A673 (cell line): ENCODE measurements around the gene FAM168A. TPM values are rescaled to one million over a fixed set of nuclear protein-coding genes. Genes with fewer than 3 reads are reported as not detected.
"Not testable (repeated sequence)": the region's sequence is repeated elsewhere in the genome, so short reads cannot be mapped to it uniquely, and the experiment has no call there.

Experiments used
- BruUV-seq: library from RNA; stranded (reverse); fragments of 400-500 nt; replicated peaks from 2 replicates; lab custom pipeline; 2021; lab: Mats Ljungman, UMichigan
- CTCF ChIA-PET: fragments of 300-600 bp; sonication (Branson Sonifier 250); formaldehyde crosslinking; loops from one replicate; lab custom pipeline; 2022; ENCODE audit warnings: antibody characterized with exemption; lab: Charles Lee
- POLR2A ChIA-PET: fragments of 300-600 bp; sonication (Branson Sonifier 250); formaldehyde crosslinking; loops from one replicate; lab custom pipeline; 2022; ENCODE audit warnings: antibody characterized with exemption; ENCODE audit not compliant: low non-redundant PET; lab: Charles Lee
- DNase-seq: peaks from one replicate; pipeline ENCODE4 v3.0.0-alpha.2; 2015; ENCODE audit warnings: low spot score
- H3K27ac ChIP-seq: fragments of 200-600 bp; sonication (generic); 2 replicates; pipeline ENCODE4 v1.5.1; 2016; ENCODE audit warnings: mixed run types, low read depth, mild to moderate bottlenecking, mixed read lengths, antibody characterized with exemption, low read length; ENCODE audit not compliant: poor library complexity, severe bottlenecking
- H3K27me3 ChIP-seq: fragments of 200-600 bp; sonication (generic); replicated peaks from 2 replicates; pipeline ENCODE4 v1.6.1; 2017; ENCODE audit warnings: mixed run types, low read depth, mild to moderate bottlenecking, mixed read lengths, antibody characterized with exemption, low read length; ENCODE audit not compliant: insufficient read depth, poor library complexity
- H3K36me3 ChIP-seq: fragments of 200-600 bp; sonication (generic); 2 replicates; pipeline ENCODE4 v1.6.1; 2016; ENCODE audit warnings: mixed run types, mild to moderate bottlenecking, mixed read lengths, antibody characterized with exemption, low read length; ENCODE audit not compliant: insufficient read depth, poor library complexity, severe bottlenecking
- H3K4me1 ChIP-seq: fragments of 200-600 bp; sonication (generic); 2 replicates; pipeline ENCODE4 v1.6.1; 2017; ENCODE audit warnings: mixed run types, mild to moderate bottlenecking, mixed read lengths, antibody characterized with exemption, low read length; ENCODE audit not compliant: insufficient read depth, poor library complexity, severe bottlenecking
- H3K4me3 ChIP-seq: fragments of 200-600 bp; sonication (generic); 2 replicates; pipeline ENCODE4 v1.5.1; 2016; ENCODE audit warnings: low read depth, mixed run types, mild to moderate bottlenecking, mixed read lengths, low read length; ENCODE audit not compliant: poor library complexity, severe bottlenecking
- H3K9me3 ChIP-seq: fragments of 200-600 bp; sonication (generic); 2 replicates; pipeline ENCODE4 v1.6.1; 2016; ENCODE audit warnings: mixed run types, low read depth, mild to moderate bottlenecking, mixed read lengths, antibody characterized with exemption, low read length; ENCODE audit not compliant: poor library complexity, severe bottlenecking
- EZH2 ChIP-seq: fragments of 200-600 bp; sonication (generic); IDR thresholded peaks from 2 replicates; pipeline ENCODE4 v1.6.1; 2017; ENCODE audit warnings: borderline replicate concordance, low read depth, mild to moderate bottlenecking, mixed read lengths, antibody characterized with exemption, low read length; ENCODE audit not compliant: poor library complexity, severe bottlenecking
- intact Hi-C: fragments of 100-400 bp; cut with micrococcal nuclease; formaldehyde crosslinking; loops from one replicate; pipeline ENCODE4 v1.10.0; 2022; ENCODE audit not compliant: unreplicated experiment
- total RNA-seq: library from RNA; stranded (reverse); gene quantifications from 2 replicates; pipeline ENCODE4 v1.2.3, GENCODE V29; 2021
- TF ChIP-seq, protein P1 (sequence below): fragments of 300-800, 200-600 bp; sonication (generic); conservative IDR thresholded peaks from 2 replicates; pipeline ENCODE4 v1.5.1; 2017; ENCODE audit warnings: low read depth, mild to moderate bottlenecking, antibody characterized with exemption, low read length, moderate library complexity, mixed read lengths

The FAM168A gene
- total RNA-seq, 1 experiment from 2014 or later: 46.1 TPM

DNA sequence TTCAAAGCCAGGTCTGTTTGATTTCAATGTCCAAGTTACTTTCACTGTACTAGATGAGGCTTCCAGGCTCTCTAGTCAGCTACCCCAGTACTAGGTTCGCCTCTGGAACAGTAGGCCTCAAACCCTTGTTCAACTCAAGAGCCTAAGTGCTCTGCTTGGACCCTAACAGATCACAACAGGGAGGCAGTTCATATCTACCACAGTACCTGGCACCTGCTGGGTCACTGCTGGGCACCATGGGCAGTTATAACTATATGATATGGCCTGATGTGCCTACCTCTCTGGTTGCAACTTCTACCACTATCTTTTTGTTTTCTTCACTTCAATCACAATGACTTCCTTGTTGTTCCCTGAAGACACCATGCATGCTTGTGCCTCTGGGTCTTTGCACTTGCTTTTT is 124.7 kb downstream of the FAM168A start:
- ChIA-PET POLR2A (no interaction called here), CTCF (no interaction called here)
- Histone ChIP-seq H3K27me3 (no peaks in the 10 kb centered on the region), H3K36me3 (no peaks in the 10 kb centered on the region), H3K4me1 (no peaks in the 10 kb centered on the region), H3K27ac (no peak overlapping the region), H3K4me3 (no peak overlapping the region), H3K9me3 (no peaks in the 10 kb centered on the region)
- intact Hi-C loops: loop anchor here (10.0 kb wide), 2 partner anchors 62 to 152 kb away; no protein-coding TSS in a partner anchor
- no peak for DNase-seq
- BruUV-seq: no TSS peak
- TF ChIP-seq, protein P1, sequence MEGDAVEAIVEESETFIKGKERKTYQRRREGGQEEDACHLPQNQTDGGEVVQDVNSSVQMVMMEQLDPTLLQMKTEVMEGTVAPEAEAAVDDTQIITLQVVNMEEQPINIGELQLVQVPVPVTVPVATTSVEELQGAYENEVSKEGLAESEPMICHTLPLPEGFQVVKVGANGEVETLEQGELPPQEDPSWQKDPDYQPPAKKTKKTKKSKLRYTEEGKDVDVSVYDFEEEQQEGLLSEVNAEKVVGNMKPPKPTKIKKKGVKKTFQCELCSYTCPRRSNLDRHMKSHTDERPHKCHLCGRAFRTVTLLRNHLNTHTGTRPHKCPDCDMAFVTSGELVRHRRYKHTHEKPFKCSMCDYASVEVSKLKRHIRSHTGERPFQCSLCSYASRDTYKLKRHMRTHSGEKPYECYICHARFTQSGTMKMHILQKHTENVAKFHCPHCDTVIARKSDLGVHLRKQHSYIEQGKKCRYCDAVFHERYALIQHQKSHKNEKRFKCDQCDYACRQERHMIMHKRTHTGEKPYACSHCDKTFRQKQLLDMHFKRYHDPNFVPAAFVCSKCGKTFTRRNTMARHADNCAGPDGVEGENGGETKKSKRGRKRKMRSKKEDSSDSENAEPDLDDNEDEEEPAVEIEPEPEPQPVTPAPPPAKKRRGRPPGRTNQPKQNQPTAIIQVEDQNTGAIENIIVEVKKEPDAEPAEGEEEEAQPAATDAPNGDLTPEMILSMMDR: no peak

DNA sequence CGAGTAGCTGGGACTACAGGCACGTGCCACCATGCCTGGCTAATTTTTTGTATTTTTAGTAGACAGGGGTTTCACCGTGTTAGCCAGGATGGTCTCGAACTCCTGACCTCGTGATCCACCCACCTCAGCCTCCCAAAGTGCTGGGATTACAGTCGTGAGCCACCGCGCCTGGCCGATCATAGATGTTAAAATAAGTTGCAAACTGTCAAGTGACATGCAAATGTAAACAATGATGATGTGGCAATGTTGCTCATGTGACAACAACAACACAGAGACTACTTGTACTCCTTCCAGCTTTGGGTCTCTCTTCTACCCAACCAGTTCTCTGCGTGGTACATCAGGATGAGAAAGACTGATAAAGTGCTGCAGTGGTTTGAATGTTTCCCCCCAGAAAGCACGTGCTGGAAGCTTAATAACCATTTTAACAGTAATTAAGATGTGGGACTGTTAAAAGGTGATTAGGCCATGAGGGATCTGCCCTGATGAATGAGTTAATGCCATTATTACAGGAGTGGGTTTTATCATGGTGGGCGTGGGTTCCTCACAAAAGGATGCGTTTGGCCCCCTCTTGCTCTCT is 127.8 kb downstream of the FAM168A start:
- CTCF ChIA-PET, POLR2A ChIA-PET, BruUV-seq: not testable (repeated sequence)

DNA sequence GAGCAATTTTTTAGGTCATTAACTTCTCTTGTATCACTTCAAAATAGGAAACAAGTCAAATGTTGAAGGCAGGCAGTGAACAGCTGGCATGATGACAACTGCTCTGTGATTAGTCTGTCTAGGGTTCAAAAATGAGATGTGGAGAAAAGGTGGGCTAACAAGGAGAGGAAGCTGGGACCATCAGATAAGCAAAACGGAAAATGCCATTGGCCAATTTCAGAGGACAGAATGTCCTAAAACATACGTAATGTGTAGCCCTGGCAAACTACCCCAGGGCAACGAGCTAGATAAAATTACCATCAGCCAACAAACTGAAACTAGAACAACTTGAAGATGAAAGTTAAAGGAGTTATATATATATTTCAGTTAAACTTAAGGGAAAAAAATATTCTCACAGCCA is 128.5 kb downstream of the FAM168A start:
- CTCF ChIA-PET: no interaction called here
- Histone ChIP-seq H3K27me3 (no peaks in the 10 kb centered on the region), H3K36me3 (no peaks in the 10 kb centered on the region), H3K27ac (no peak overlapping the region), H3K9me3 (no peaks in the 10 kb centered on the region), H3K4me1 (no peaks in the 10 kb centered on the region), H3K4me3 (no peak overlapping the region)
- TF ChIP-seq EZH2: no peak
- TF ChIP-seq, protein P1: no peak
- no TSS peak for BruUV-seq
- POLR2A ChIA-PET: no interaction called here
- DNase-seq: no peak
- intact Hi-C loops: no loop called here

More for the DNA sequence above, 127.8 kb downstream of the FAM168A start:
- H3K27me3 ChIP-seq, H3K27ac ChIP-seq, H3K9me3 ChIP-seq, DNase-seq, H3K36me3 ChIP-seq, H3K4me1 ChIP-seq, H3K4me3 ChIP-seq: not testable (repeated sequence)
- intact Hi-C loops: loop anchor here (10.0 kb wide), 2 partner anchors 65 to 155 kb away; no protein-coding TSS in a partner anchor

DNA sequence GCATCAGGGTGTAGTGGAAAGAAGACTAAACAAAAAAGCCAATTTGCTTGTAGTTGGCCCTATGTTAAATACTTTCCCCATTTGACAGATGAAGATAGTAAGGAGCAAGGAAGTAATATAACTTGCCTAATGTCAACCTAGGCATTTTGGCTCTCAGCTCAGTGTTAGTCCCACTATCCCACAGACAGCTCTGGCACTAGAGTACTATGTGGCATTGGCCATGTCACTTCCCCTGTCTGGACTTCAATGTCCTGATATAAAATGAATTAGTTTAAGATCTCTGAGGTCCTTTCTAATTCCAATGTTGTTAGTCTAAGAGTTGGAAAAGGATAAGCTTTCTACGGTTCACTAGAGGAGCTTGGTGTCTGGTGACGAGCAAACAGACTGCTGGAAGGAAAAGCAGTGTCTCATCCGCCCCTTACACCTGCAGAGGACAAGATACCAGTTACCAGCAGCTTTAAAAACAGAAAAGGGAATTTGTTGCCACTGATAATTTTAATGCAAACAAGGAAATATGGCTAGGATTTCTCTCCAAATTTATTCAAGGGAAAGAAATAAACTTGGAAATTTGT is 129.2 kb downstream of the FAM168A start:
- Histone ChIP-seq H3K27me3 (no peaks in the 10 kb centered on the region), H3K9me3 (no peaks in the 10 kb centered on the region), H3K27ac (no peak overlapping the region), H3K4me3 (no peak overlapping the region), H3K36me3 (no peaks in the 10 kb centered on the region), H3K4me1 (no peaks in the 10 kb centered on the region)
- CTCF ChIA-PET: interaction anchor here (1.2 kb wide), 1 partner anchor 10 kb away, joined by 3 read pairs; no protein-coding TSS in a partner anchor
- POLR2A ChIA-PET: no interaction called here
- intact Hi-C loops: no loop called here
- BruUV-seq: no TSS peak
- DNase-seq: no peak
- TF ChIP-seq EZH2: no peak
- TF ChIP-seq, protein P1: no peak
